OCI-LY3 (cell line): ENCODE results near the gene L3MBTL1.

Experiments used
- H2AFZ ChIP-seq: fragments of 200-600, 300-600 bp; shearing (Covaris generic); 2 replicates; pipeline ENCODE4 v1.6.0; 2014; ENCODE audit warnings: antibody characterized with exemption, low read depth, low read length
- H3K27ac ChIP-seq: fragments of 200-600, 300-600 bp; sonication (generic); 2 replicates; pipeline ENCODE4 v1.5.1; 2014; ENCODE audit warnings: mild to moderate bottlenecking, low read length, moderate library complexity, mixed read lengths
- H3K27me3 ChIP-seq: fragments of 200-600, 300-600 bp; sonication (generic); 2 replicates; pipeline ENCODE4 v1.6.1; 2014; ENCODE audit warnings: low read depth, low read length, mixed read lengths
- H3K36me3 ChIP-seq: fragments of 200-600, 300-600 bp; sonication (generic); replicated peaks from 2 replicates; pipeline ENCODE3; 2014; ENCODE audit warnings: low read depth, low read length, mixed read lengths
- H3K4me1 ChIP-seq: fragments of 300-600, 200-600 bp; sonication (generic); 2 replicates; pipeline ENCODE4 v1.6.1; 2014; ENCODE audit warnings: low read length, mixed read lengths
- H3K4me2 ChIP-seq: fragments of 200-600, 300-600 bp; sonication (generic); 2 replicates; pipeline ENCODE4 v1.6.1; 2014; ENCODE audit warnings: low read length, mixed read lengths
- H3K4me3 ChIP-seq: fragments of 300-600, 200-600 bp; sonication (generic); 2 replicates; pipeline ENCODE4 v1.5.1; 2014; ENCODE audit warnings: antibody characterized with exemption, mild to moderate bottlenecking, low read length, moderate library complexity
- H3K79me2 ChIP-seq: fragments of 300-600, 200-600 bp; shearing (Covaris generic); 2 replicates; pipeline ENCODE4 v1.6.1; 2014; ENCODE audit warnings: mild to moderate bottlenecking, low read length, mixed read lengths
- H3K9ac ChIP-seq: fragments of 300-600, 200-600 bp; shearing (Covaris generic); 2 replicates; pipeline ENCODE4 v1.6.0; 2014; ENCODE audit warnings: mild to moderate bottlenecking, low read length, moderate library complexity
- H3K9me3 ChIP-seq: fragments of 200-600, 300-600 bp; shearing (Covaris generic); 2 replicates; pipeline ENCODE4 v1.6.1; 2014; ENCODE audit warnings: low read length, mixed read lengths; ENCODE audit not compliant: insufficient read depth
- H4K20me1 ChIP-seq: fragments of 200-600, 300-600 bp; sonication (generic); 2 replicates; pipeline ENCODE4 v1.6.1; 2016; ENCODE audit warnings: low read length, mixed read lengths; ENCODE audit not compliant: insufficient read depth
- EZH2phosphoT487 ChIP-seq: fragments of 200-600 bp; shearing (Covaris generic); IDR thresholded peaks from 2 replicates; pipeline ENCODE4 v1.6.1; 2018; ENCODE audit warnings: antibody characterized with exemption, mixed run types, low read depth
- TF ChIP-seq, protein P1 (sequence below): fragments of 200-600, 300-600 bp; sonication (generic); IDR thresholded peaks from 2 replicates; pipeline ENCODE4 v1.5.1; 2014; ENCODE audit warnings: antibody characterized with exemption, low read length, low read depth

L3MBTL1 gene

GRCh38 chr20:43542161-43542560 lies 34.7 kb downstream of the L3MBTL1 start:
- no peak overlapping the region for H3K4me3 ChIP-seq
- H4K20me1 ChIP-seq = no peaks in the 10 kb centered on the region
- TF ChIP-seq EZH2phosphoT487 = no peak
- TF ChIP-seq, protein P1, sequence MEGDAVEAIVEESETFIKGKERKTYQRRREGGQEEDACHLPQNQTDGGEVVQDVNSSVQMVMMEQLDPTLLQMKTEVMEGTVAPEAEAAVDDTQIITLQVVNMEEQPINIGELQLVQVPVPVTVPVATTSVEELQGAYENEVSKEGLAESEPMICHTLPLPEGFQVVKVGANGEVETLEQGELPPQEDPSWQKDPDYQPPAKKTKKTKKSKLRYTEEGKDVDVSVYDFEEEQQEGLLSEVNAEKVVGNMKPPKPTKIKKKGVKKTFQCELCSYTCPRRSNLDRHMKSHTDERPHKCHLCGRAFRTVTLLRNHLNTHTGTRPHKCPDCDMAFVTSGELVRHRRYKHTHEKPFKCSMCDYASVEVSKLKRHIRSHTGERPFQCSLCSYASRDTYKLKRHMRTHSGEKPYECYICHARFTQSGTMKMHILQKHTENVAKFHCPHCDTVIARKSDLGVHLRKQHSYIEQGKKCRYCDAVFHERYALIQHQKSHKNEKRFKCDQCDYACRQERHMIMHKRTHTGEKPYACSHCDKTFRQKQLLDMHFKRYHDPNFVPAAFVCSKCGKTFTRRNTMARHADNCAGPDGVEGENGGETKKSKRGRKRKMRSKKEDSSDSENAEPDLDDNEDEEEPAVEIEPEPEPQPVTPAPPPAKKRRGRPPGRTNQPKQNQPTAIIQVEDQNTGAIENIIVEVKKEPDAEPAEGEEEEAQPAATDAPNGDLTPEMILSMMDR = no peak
- no peak overlapping the region for H3K4me2 ChIP-seq
- H3K9ac ChIP-seq = no peak overlapping the region
- no peaks in the 10 kb centered on the region for H3K36me3 ChIP-seq
- no peaks in the 10 kb centered on the region for H3K9me3 ChIP-seq
- H3K27ac ChIP-seq = no peak overlapping the region
- H3K79me2 ChIP-seq = no peaks in the 10 kb centered on the region
- H3K27me3 ChIP-seq = no peaks in the 10 kb centered on the region
- peaks cover 4% of the 10 kb centered on the region; the same call in 1 of the 2 replicates for H3K4me1 ChIP-seq
- H2AFZ ChIP-seq = no peak overlapping the region

- Histone ChIP-seq H3K9ac (no peak overlapping the region), H3K4me1 (peaks cover 4% of the 10 kb centered on the region; the same call in 1 of the 2 replicates), H2AFZ (no peak overlapping the region), H3K27ac (no peak overlapping the region), H4K20me1 (no peaks in the 10 kb centered on the region), H3K4me2 (no peak overlapping the region), H3K9me3 (no peaks in the 10 kb centered on the region), H3K36me3 (no peaks in the 10 kb centered on the region), H3K27me3 (no peaks in the 10 kb centered on the region), H3K79me2 (no peaks in the 10 kb centered on the region), H3K4me3 (no peak overlapping the region)
- no peak for TF ChIP-seq EZH2phosphoT487
- TF ChIP-seq, protein P1 = no peak
These were observed 35.2 kb downstream of the L3MBTL1 start for GRCh38 chr20:43542674-43543073.

DNA sequence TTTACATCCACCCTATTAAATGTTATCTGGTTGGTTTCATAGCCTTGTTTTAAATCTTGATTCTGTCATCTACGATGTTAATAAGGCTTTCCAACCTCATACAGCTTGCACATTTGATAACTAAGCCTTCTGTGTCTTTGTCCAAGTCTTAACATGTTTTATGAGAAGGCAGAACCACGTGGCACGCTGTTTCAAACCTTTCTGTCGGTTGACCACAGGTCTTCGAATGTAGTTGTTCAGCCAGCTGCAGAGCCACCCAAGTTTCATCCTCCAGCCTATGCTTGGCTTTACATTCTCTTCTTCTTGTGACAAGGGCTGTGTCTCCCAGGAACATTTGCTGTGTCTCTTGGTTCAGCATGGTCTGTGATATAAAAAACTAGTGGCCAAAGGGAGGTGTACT lies 35.6 kb downstream of the L3MBTL1 start:
- no peaks in the 10 kb centered on the region for H4K20me1 ChIP-seq
- no peaks in the 10 kb centered on the region for H3K79me2 ChIP-seq
- no peak overlapping the region for H3K4me3 ChIP-seq
- no peak overlapping the region for H2AFZ ChIP-seq
- H3K9me3 ChIP-seq = no peaks in the 10 kb centered on the region
- TF ChIP-seq EZH2phosphoT487 = no peak
- TF ChIP-seq, protein P1 = no peak
- H3K27ac ChIP-seq = no peak overlapping the region
- H3K4me2 ChIP-seq = no peak overlapping the region
- H3K27me3 ChIP-seq = no peaks in the 10 kb centered on the region
- no peaks in the 10 kb centered on the region for H3K36me3 ChIP-seq
- no peak overlapping the region for H3K9ac ChIP-seq
- H3K4me1 ChIP-seq = no peaks in the 10 kb centered on the region

DNA sequence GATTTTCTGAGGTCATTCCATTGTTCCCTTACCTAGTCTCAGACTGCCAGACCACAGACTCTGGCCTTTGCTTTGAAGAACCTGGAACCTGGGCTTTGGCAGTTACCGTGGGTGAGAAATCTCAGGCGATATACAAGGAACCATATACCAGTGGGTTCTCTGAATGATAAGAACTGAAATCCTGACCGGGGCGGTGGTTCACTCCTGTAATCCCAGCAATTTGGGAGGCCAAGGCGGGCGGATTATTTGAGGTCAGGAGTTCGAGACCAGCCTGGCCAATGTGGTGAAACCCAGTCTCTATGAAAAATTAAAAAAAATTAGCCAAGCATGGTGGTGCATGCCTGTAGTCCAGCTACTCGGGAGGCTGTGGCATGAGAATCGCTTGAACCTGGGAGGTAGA lies 37.0 kb downstream of the L3MBTL1 start:
- H3K27ac ChIP-seq = no peak overlapping the region
- no peaks in the 10 kb centered on the region for H3K9me3 ChIP-seq
- H3K4me2 ChIP-seq = no peak overlapping the region
- H3K4me1 ChIP-seq = no peaks in the 10 kb centered on the region
- no peaks in the 10 kb centered on the region for H3K36me3 ChIP-seq
- no peaks in the 10 kb centered on the region for H3K79me2 ChIP-seq
- no peak overlapping the region for H3K4me3 ChIP-seq
- H3K9ac ChIP-seq = no peak overlapping the region
- TF ChIP-seq, protein P1 = no peak
- no peak for TF ChIP-seq EZH2phosphoT487
- H4K20me1 ChIP-seq = no peaks in the 10 kb centered on the region
- H2AFZ ChIP-seq = no peak overlapping the region
- H3K27me3 ChIP-seq = no peaks in the 10 kb centered on the region
